ENCODE measurements around the gene SORCS1.

SORCS1 gene

GRCh38 chr10:106931853-106932249, 232.7 kb downstream of the SORCS1 start:
- no peaks in the 10 kb centered on the region for H3K27me3 ChIP-seq (ENCODE audit: control insufficient read depth, low read length)
- H3K4me3 ChIP-seq (ENCODE audit: low read length), result no peak overlapping the region
- TF ChIP-seq EZH2phosphoT487 (IDR thresholded peaks at IDR 0.05; ENCODE audit: borderline replicate concordance, low read length), result no peak
- TF ChIP-seq CTCF (IDR thresholded peaks at IDR 0.05; ENCODE audit: low read depth, low read length, poor library complexity, severe bottlenecking), result no peak
- no peaks in the 10 kb centered on the region for H3K79me2 ChIP-seq (ENCODE audit: control insufficient read depth, low read length)
- peaks cover 10% of the 10 kb centered on the region for H3K4me1 ChIP-seq (ENCODE audit: control insufficient read depth, low read length)
- no peaks in the 10 kb centered on the region for H3F3A ChIP-seq (ENCODE audit: control insufficient read depth, insufficient read depth)
- no peaks in the 10 kb centered on the region for H4K20me1 ChIP-seq (ENCODE audit: control insufficient read depth, insufficient read depth, low read depth, low read length)
- H3K9me2 ChIP-seq (replicated peaks; ENCODE audit: control insufficient read depth, low read length), result no peaks in the 10 kb centered on the region
- no peak overlapping the region for H3K4me2 ChIP-seq (ENCODE audit: low read length)
- H3K9me3 ChIP-seq (ENCODE audit: control insufficient read depth, insufficient read depth, low read length), result no peaks in the 10 kb centered on the region
- H3K27ac ChIP-seq (ENCODE audit: low read depth, low read length), result no peak overlapping the region
- no peaks in the 10 kb centered on the region for H3K36me3 ChIP-seq (ENCODE audit: control insufficient read depth, low read length)

- no peaks in the 10 kb centered on the region for H3K9me3 ChIP-seq (ENCODE audit: control insufficient read depth, insufficient read depth, low read length)
- no peaks in the 10 kb centered on the region for H3F3A ChIP-seq (ENCODE audit: control insufficient read depth, insufficient read depth)
- H3K27me3 ChIP-seq (ENCODE audit: control insufficient read depth, low read length), result no peaks in the 10 kb centered on the region
- no peaks in the 10 kb centered on the region for H3K9me2 ChIP-seq (replicated peaks; ENCODE audit: control insufficient read depth, low read length)
- no peaks in the 10 kb centered on the region for H3K79me2 ChIP-seq (ENCODE audit: control insufficient read depth, low read length)
- H4K20me1 ChIP-seq (ENCODE audit: control insufficient read depth, insufficient read depth, low read depth, low read length), result no peaks in the 10 kb centered on the region
- no peak overlapping the region for H3K4me2 ChIP-seq (ENCODE audit: low read length)
- H3K36me3 ChIP-seq (ENCODE audit: control insufficient read depth, low read length), result no peaks in the 10 kb centered on the region
- no peak overlapping the region for H3K27ac ChIP-seq (ENCODE audit: low read depth, low read length)
- TF ChIP-seq EZH2phosphoT487 (IDR thresholded peaks at IDR 0.05; ENCODE audit: borderline replicate concordance, low read length) (no peak), CTCF (IDR thresholded peaks at IDR 0.05; ENCODE audit: low read depth, low read length, poor library complexity, severe bottlenecking) (no peak)
- peaks cover 9% of the 10 kb centered on the region for H3K4me1 ChIP-seq (ENCODE audit: control insufficient read depth, low read length)
- H3K4me3 ChIP-seq (ENCODE audit: low read length), result no peak overlapping the region
Observed at GRCh38 chr10:106931159-106931852, 233.2 kb downstream of the SORCS1 start.

DNA sequence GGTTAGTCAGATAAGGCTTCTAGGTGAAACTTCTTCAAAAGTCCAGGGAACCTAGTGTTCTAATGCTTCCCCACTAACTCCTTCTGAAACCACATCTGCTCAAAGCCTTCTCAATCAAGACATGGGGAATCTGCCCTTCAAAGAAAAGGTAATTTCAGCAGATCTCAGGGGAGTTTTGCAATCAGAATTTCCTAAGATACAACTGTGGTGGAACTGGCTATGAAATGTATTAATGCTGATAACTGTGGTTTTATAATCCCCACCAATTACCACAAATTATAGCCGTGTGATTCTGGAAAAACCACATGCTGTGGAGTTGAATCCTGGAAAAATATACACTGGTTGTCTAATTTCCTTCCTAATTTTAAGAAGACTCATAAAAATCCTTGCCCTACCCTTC, 233.8 kb downstream of the SORCS1 start:
- TF ChIP-seq EZH2phosphoT487 (IDR thresholded peaks at IDR 0.05; ENCODE audit: borderline replicate concordance, low read length) (no peak), CTCF (IDR thresholded peaks at IDR 0.05; ENCODE audit: low read depth, low read length, poor library complexity, severe bottlenecking) (no peak)
- H3K4me1 ChIP-seq (ENCODE audit: control insufficient read depth, low read length), result peaks cover 3% of the 10 kb centered on the region
- no peak overlapping the region for H3K27ac ChIP-seq (ENCODE audit: low read depth, low read length)

More for the DNA sequence above, 233.8 kb downstream of the SORCS1 start:
- Histone ChIP-seq H3K27me3 (ENCODE audit: control insufficient read depth, low read length) (no peaks in the 10 kb centered on the region), H4K20me1 (ENCODE audit: control insufficient read depth, insufficient read depth, low read depth, low read length) (no peaks in the 10 kb centered on the region), H3K9me3 (ENCODE audit: control insufficient read depth, insufficient read depth, low read length) (no peaks in the 10 kb centered on the region), H3K9me2 (replicated peaks; ENCODE audit: control insufficient read depth, low read length) (no peaks in the 10 kb centered on the region), H3K4me3 (ENCODE audit: low read length) (no peak overlapping the region), H3K4me2 (ENCODE audit: low read length) (no peak overlapping the region), H3K79me2 (ENCODE audit: control insufficient read depth, low read length) (no peaks in the 10 kb centered on the region), H3K36me3 (ENCODE audit: control insufficient read depth, low read length) (no peaks in the 10 kb centered on the region), H3F3A (ENCODE audit: control insufficient read depth, insufficient read depth) (no peaks in the 10 kb centered on the region)
